Naive B cell (primary cell): ENCODE results near the gene SUSD5. TPM values are rescaled to one million over a fixed set of nuclear protein-coding genes. Genes with fewer than 3 reads are reported as not detected.

ENCODE experiments used
- ATAC-seq, 2 donors: fragments of 150-1000 bp; cut with Tn5 transposase; 2 replicates each; pipeline ENCODE4 v1.10.0; 2021; ENCODE audit warnings: low read depth in 2 of 2, mild to moderate bottlenecking in 2 of 2, moderate library complexity in 2 of 2
- DNase-seq: peaks from one replicate; pipeline ENCODE4 v3.0.0; 2022
- H3K27ac Mint-ChIP-seq, 6 donors: one replicate each; pipeline ENCODE4 v1.8.0; 2020 to 2022; ENCODE audit warnings: mild to moderate bottlenecking in 6 of 6, mixed read lengths in 6 of 6, moderate library complexity in 5 of 6, inconsistent platforms in 2 of 6
- H3K27me3 Mint-ChIP-seq, 3 donors: one replicate each; pipeline ENCODE4 v1.8.0; 2021 to 2022; ENCODE audit warnings: mixed read lengths in 3 of 3, mild to moderate bottlenecking in 1 of 3
- H3K36me3 Mint-ChIP-seq, 2 donors: one replicate each; pipeline ENCODE4 v1.8.0; 2020 to 2022; ENCODE audit warnings: mixed read lengths in 2 of 2, inconsistent platforms in 1 of 2, mild to moderate bottlenecking in 1 of 2
- H3K4me1 Mint-ChIP-seq, 3 donors: one replicate each; pipeline ENCODE4 v1.8.0; 2020 to 2022; ENCODE audit warnings: mixed read lengths in 3 of 3, inconsistent platforms in 1 of 3, mild to moderate bottlenecking in 1 of 3, moderate library complexity in 1 of 3
- H3K4me3 Mint-ChIP-seq, 8 donors: one replicate each; pipeline ENCODE4 v1.8.0; 2020 to 2022; ENCODE audit warnings: mild to moderate bottlenecking in 8 of 8, mixed read lengths in 8 of 8, moderate library complexity in 8 of 8, inconsistent platforms in 2 of 8
- H3K9me3 Mint-ChIP-seq, 7 donors: one replicate each; pipeline ENCODE4 v1.8.0; 2020 to 2022; ENCODE audit warnings: mixed read lengths in 7 of 7, mild to moderate bottlenecking in 5 of 7, inconsistent platforms in 2 of 7, moderate library complexity in 1 of 7
- polyA plus RNA-seq, 6 donors: library from polyadenylated mRNA; unstranded; fragments of 300-500 nt; fragmentation: Illumina TruSeq; gene quantifications; one replicate each; pipeline ENCODE4 v1.2.3, GENCODE V29; 2021; ENCODE audit warnings: low read depth in 6 of 6

Gene SUSD5
- polyA plus RNA-seq = under 1 TPM in 5 of 6 donors, not detected in 1; 0.05 to 0.21 (median 0.18) TPM

GRCh38 chr3:33218446-33219174 lies at the start of gene SUSD5:
Gene SUSD5 (minus strand): TSS chr3:33218810. CDS start chr3:33218797, 13 bp downstream.
- Mint-ChIP-seq H3K4me3 (peak within 1 kb of the TSS in 7 of 8 donors; percentile 7 to 87 (median 62)), H3K36me3 (no peaks in the 10 kb centered on the region), H3K27me3 (peaks cover 46 to 53% (median 51%) of the 10 kb centered on the region in 3 donors), H3K4me1 (peaks cover 8 to 19% (median 14%) of the 10 kb centered on the region in 3 donors), H3K27ac (no peak within 1 kb of the TSS), H3K9me3 (peaks cover 0 to 4% (median 0%) of the 10 kb centered on the region in 7 donors)
- DNase-seq (no peak), ATAC-seq (no peak)

- no peak overlapping the region for H3K27ac Mint-ChIP-seq
- DNase-seq = no peak
- peaks cover 0 to 8% of the 10 kb centered on the region in 2 donors for H3K36me3 Mint-ChIP-seq
Measured at GRCh38 chr3:33260104-33260503, 41.5 kb upstream of the SUSD5 start.

DNA sequence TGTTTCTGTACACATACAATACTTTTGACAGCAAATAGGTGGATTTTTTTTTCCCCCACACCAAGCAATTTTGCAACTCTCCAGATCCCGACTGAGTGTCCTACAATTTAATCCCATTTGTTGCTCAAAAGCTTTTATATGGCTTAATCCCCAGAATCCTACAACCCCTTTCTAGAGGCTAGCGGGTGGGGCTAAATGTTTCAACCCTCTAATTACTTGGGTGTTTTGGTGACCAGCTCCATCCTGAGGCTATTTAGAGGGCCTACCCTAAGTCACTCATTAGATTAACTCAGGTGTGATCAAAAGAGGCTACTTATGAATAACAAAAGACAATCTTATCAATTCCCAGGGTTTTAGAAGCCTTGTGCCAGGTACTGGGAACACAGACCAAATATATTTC lies 37.6 kb upstream of the SUSD5 start:
- DNase-seq (no peak), ATAC-seq (no peak)
- no peak overlapping the region for H3K27ac Mint-ChIP-seq
- no peaks in the 10 kb centered on the region for H3K36me3 Mint-ChIP-seq
- H3K9me3 Mint-ChIP-seq = no peaks in the 10 kb centered on the region
- no peaks in the 10 kb centered on the region for H3K4me1 Mint-ChIP-seq
- no peak overlapping the region for H3K4me3 Mint-ChIP-seq
- peaks cover 0 to 4% (median 0%) of the 10 kb centered on the region in 3 donors for H3K27me3 Mint-ChIP-seq

More at GRCh38 chr3:33260104-33260503, 41.5 kb upstream of the SUSD5 start:
- no peak for ATAC-seq
- Mint-ChIP-seq H3K27me3 (peaks cover 4 to 8% (median 8%) of the 10 kb centered on the region in 3 donors), H3K4me3 (no peak overlapping the region), H3K9me3 (peaks cover 0 to 31% (median 14%) of the 10 kb centered on the region in 7 donors), H3K4me1 (no peaks in the 10 kb centered on the region)

GRCh38 chr3:33250712-33251111 lies 32.1 kb upstream of the SUSD5 start:
- DNase-seq = no peak
- no peaks in the 10 kb centered on the region for H3K4me1 Mint-ChIP-seq
- no peaks in the 10 kb centered on the region for H3K9me3 Mint-ChIP-seq
- H3K27me3 Mint-ChIP-seq = peaks cover 0 to 7% (median 6%) of the 10 kb centered on the region in 3 donors
- H3K27ac Mint-ChIP-seq = no peak overlapping the region
- ATAC-seq = no peak
- no peak overlapping the region for H3K4me3 Mint-ChIP-seq
- H3K36me3 Mint-ChIP-seq = no peaks in the 10 kb centered on the region

DNA sequence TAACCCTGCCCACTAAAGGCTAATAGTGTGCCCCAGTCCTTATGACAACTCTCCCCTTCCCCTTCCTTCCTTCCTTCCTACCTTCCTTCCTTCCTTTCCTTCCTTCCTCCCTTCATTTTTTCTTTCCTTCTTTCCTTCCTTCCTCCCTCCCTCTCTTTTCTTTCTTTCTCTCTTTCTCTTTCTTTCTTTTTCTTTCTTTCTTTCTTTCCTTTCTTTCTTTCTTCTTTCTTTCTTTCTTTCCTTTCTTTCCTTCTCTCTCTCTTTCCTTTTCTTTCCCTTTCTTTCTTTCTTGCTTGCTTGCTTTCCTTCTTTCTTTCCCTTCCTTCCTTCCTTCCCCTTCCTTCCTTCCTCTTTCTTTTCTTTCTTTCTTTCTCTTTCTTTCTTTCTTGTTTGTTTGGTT lies 28.2 kb upstream of the SUSD5 start:
- ATAC-seq = no peak
- Mint-ChIP-seq H3K36me3 (no peaks in the 10 kb centered on the region), H3K4me3 (no peak overlapping the region)

DNA sequence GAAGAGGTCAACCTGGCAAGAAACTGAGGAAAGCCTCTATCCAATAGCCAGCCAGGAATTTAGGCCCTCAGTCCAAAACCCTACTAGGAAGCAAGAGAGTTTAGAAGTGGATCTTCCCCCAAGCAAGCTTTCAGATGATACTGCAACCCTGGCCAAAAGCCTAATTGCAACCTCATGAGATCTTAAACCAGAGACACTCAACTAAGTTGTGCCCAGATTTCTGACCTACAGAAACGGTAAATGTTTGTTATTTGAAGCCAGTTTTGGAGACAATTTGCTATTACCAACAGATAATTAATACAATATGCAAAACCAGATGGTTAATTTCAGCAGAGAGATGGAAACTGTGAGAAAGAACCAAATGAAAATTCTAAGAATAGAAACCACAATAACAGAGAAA lies 21.7 kb upstream of the SUSD5 start:
- ATAC-seq (no peak), DNase-seq (no peak)
- Mint-ChIP-seq H3K4me3 (no peak overlapping the region), H3K4me1 (no peaks in the 10 kb centered on the region), H3K27ac (no peak overlapping the region), H3K9me3 (peaks cover 0 to 37% (median 7%) of the 10 kb centered on the region in 7 donors), H3K27me3 (peaks cover 0 to 26% (median 11%) of the 10 kb centered on the region in 3 donors), H3K36me3 (no peaks in the 10 kb centered on the region)

More for the DNA sequence above, 28.2 kb upstream of the SUSD5 start:
- H3K4me1 Mint-ChIP-seq = no peaks in the 10 kb centered on the region
- H3K27me3 Mint-ChIP-seq = peaks cover 0 to 7% (median 6%) of the 10 kb centered on the region in 3 donors
- DNase-seq = no peak
- peaks cover 0 to 11% (median 0%) of the 10 kb centered on the region in 7 donors for H3K9me3 Mint-ChIP-seq
- peak overlapping the region in 1 of 6 donors; percentile 96 for H3K27ac Mint-ChIP-seq

DNA sequence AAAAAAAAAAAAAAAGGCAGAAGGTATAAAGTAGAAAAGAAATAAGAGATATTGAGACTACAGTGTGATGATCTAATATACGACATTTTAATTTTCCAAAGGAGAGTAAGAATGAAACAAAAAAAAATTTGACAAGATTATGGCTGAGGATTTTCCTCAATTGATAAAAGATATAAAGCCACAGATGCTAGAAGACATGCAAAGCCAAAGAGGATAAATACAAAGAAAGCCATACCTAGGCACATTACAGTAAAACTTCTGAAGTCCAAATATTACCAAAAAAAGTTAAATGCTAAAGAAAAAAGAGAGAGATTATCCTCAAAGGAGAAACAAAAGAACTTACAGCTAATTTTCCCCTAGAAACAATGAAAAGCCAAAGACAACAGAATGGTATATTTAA lies 20.3 kb upstream of the SUSD5 start:
- DNase-seq (no peak), ATAC-seq (no peak)
- Mint-ChIP-seq H3K36me3 (no peaks in the 10 kb centered on the region), H3K9me3 (peaks cover 0 to 37% (median 7%) of the 10 kb centered on the region in 7 donors), H3K27ac (no peak overlapping the region), H3K4me3 (no peak overlapping the region), H3K4me1 (no peaks in the 10 kb centered on the region), H3K27me3 (peaks cover 0 to 26% (median 16%) of the 10 kb centered on the region in 3 donors)

GRCh38 chr3:33237439-33237838 lies 18.8 kb upstream of the SUSD5 start:
- H3K9me3 Mint-ChIP-seq = peaks cover 0 to 28% (median 7%) of the 10 kb centered on the region in 7 donors
- ATAC-seq = no peak
- H3K27me3 Mint-ChIP-seq = peaks cover 0 to 26% (median 18%) of the 10 kb centered on the region in 3 donors
- DNase-seq = no peak
- H3K36me3 Mint-ChIP-seq = no peaks in the 10 kb centered on the region
- H3K27ac Mint-ChIP-seq = no peak overlapping the region
- H3K4me1 Mint-ChIP-seq = no peaks in the 10 kb centered on the region
- H3K4me3 Mint-ChIP-seq = no peak overlapping the region

DNA sequence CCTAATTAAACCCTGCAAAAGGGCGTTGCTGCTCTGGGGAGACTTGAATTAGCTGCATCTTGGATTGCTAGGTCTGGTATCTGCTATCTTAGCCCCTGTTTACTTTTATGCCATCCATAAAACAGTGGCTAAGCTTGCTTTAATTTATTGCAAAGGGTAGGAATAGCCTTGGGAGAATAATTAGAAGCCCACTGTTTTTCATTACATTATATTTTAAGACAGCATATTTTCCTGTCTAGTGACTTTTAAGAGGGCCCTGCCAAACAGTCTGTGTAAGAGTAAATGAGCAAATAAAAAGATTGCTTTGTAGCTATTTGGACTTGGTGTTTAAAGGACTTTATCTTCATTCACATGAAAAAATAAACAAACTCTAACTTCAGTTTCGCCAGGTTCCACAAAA lies 17.4 kb upstream of the SUSD5 start:
- H3K4me3 Mint-ChIP-seq = no peak overlapping the region
- DNase-seq = no peak
- H3K27ac Mint-ChIP-seq = no peak overlapping the region
- ATAC-seq = no peak
- H3K27me3 Mint-ChIP-seq = peaks cover 0 to 31% (median 18%) of the 10 kb centered on the region in 3 donors
- H3K36me3 Mint-ChIP-seq = no peaks in the 10 kb centered on the region
- H3K4me1 Mint-ChIP-seq = no peaks in the 10 kb centered on the region
- peaks cover 0 to 25% (median 7%) of the 10 kb centered on the region in 7 donors for H3K9me3 Mint-ChIP-seq

- H3K9me3 Mint-ChIP-seq = peaks cover 0 to 12% (median 3%) of the 10 kb centered on the region in 7 donors
- no peak for ATAC-seq
- H3K36me3 Mint-ChIP-seq = no peaks in the 10 kb centered on the region
Measured at GRCh38 chr3:33233884-33234283, 15.3 kb upstream of the SUSD5 start.

GRCh38 chr3:33231756-33232465 lies 13.3 kb upstream of the SUSD5 start:
- ATAC-seq = no peak
- H3K4me3 Mint-ChIP-seq = no peak overlapping the region
- no peak for DNase-seq
- no peak overlapping the region for H3K27ac Mint-ChIP-seq
- peaks cover 7 to 40% (median 30%) of the 10 kb centered on the region in 3 donors for H3K27me3 Mint-ChIP-seq
- H3K4me1 Mint-ChIP-seq = no peaks in the 10 kb centered on the region
- no peaks in the 10 kb centered on the region for H3K36me3 Mint-ChIP-seq
- peaks cover 0 to 2% (median 0%) of the 10 kb centered on the region in 7 donors for H3K9me3 Mint-ChIP-seq

More at GRCh38 chr3:33233884-33234283, 15.3 kb upstream of the SUSD5 start:
- Mint-ChIP-seq H3K27ac (no peak overlapping the region), H3K27me3 (peaks cover 7 to 33% (median 28%) of the 10 kb centered on the region in 3 donors), H3K4me1 (no peaks in the 10 kb centered on the region), H3K4me3 (no peak overlapping the region)
- no peak for DNase-seq

DNA sequence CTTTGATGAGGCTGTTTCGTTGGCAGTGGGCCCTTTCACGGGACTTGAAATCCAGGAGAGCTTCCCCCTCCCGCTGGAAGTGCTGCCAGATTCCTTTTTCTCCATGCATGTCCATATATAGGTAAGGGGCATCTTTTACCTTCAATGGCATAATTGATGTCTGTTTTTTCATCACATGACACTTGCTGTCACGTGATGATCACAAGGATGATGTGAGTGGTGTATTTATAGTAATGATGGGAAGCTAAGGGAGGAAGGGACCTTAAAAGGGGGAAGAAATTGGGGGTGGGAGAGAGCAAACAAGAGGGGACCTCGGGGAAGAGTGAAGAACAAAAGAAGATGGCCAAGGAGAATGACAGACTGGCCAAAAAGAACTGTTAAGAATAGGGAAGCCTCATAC lies 11.3 kb upstream of the SUSD5 start:
- no peak for ATAC-seq
- peaks cover 7 to 29% (median 17%) of the 10 kb centered on the region in 3 donors for H3K27me3 Mint-ChIP-seq
- H3K4me1 Mint-ChIP-seq = no peaks in the 10 kb centered on the region
- H3K27ac Mint-ChIP-seq = peak overlapping the region in 1 of 6 donors; percentile 14
- H3K4me3 Mint-ChIP-seq = no peak overlapping the region
- H3K36me3 Mint-ChIP-seq = no peaks in the 10 kb centered on the region
- no peak for DNase-seq
- peaks cover 0 to 2% (median 0%) of the 10 kb centered on the region in 7 donors for H3K9me3 Mint-ChIP-seq

- Mint-ChIP-seq H3K4me1 (no peaks in the 10 kb centered on the region), H3K27ac (no peak overlapping the region), H3K27me3 (peaks cover 7 to 26% (median 21%) of the 10 kb centered on the region in 3 donors), H3K36me3 (no peaks in the 10 kb centered on the region), H3K4me3 (no peak overlapping the region), H3K9me3 (peaks cover 0 to 2% (median 0%) of the 10 kb centered on the region in 7 donors)
- DNase-seq = no peak
- ATAC-seq = no peak
Measured at GRCh38 chr3:33229066-33229465, 10.5 kb upstream of the SUSD5 start.
